SK-N-SH (cell line): Measurements from ENCODE around the gene ZC2HC1C. TPM values are rescaled to one million over a fixed set of nuclear protein-coding genes. Genes with fewer than 3 reads are reported as not detected.

Experiments used
- CTCF ChIA-PET: fragments of 300-600, 350-600 bp; formaldehyde crosslinking; extraction: SDS; loops from one replicate; lab custom pipeline; 2021; lab: Yijun Ruan, JAX
- POLR2A ChIA-PET: fragments of 350-600 bp; sonication (Branson Sonifier 250); formaldehyde crosslinking; extraction: SDS; loops from one replicate; lab custom pipeline; 2020; ENCODE audit warnings: antibody characterized with exemption, inconsistent platforms; lab: Yijun Ruan, JAX
- DNase-seq: peaks from one replicate; pipeline ENCODE4 v3.0.0; 2012
- H2AFZ ChIP-seq: fragments of 200-600 bp; sonication (generic); 2 replicates; pipeline ENCODE4 v1.8.1; 2016; ENCODE audit warnings: antibody characterized with exemption, mild to moderate bottlenecking, low read depth
- H3F3A ChIP-seq: fragments of 200-600 bp; sonication (generic); replicated peaks from 2 replicates; pipeline ENCODE3; 2016; ENCODE audit warnings: antibody characterized with exemption, mild to moderate bottlenecking; ENCODE audit not compliant: insufficient read depth
- H3K27ac ChIP-seq, 2 experiments: fragments of 200-500 bp in 1 of 2; fragments of 200-600 bp in 1 of 2; sonication (Bioruptor generic) in 1 of 2; sonication (generic), shearing (Covaris generic) in 1 of 2; 2 replicates each; pipeline versions ENCODE4 v1.5.1 to v1.6.1; 2014 to 2016; ENCODE audit warnings: low read depth in 2 of 2, inconsistent platforms in 1 of 2, low read length in 1 of 2, mild to moderate bottlenecking in 1 of 2, mixed read lengths in 1 of 2
- H3K27me3 ChIP-seq: fragments of 200-600 bp; sonication (generic), shearing (Covaris generic); 2 replicates; pipeline ENCODE4 v1.6.1; 2016; ENCODE audit warnings: mixed run types; ENCODE audit not compliant: insufficient read depth
- H3K36me3 ChIP-seq, 2 experiments: fragments of 200-500 bp in 1 of 2; fragments of 200-600 bp in 1 of 2; sonication (Bioruptor generic) in 1 of 2; sonication (generic) in 1 of 2; replicated peaks in 1 of 2; 2 replicates each; pipeline versions ENCODE3 to v1.5.1; 2014 to 2016; ENCODE audit warnings: low read length in 1 of 2, mild to moderate bottlenecking in 1 of 2; ENCODE audit not compliant: insufficient read depth in 2 of 2, control insufficient read depth in 1 of 2
- H3K4me1 ChIP-seq, 2 experiments: fragments of 200-500 bp in 1 of 2; fragments of 200-600 bp in 1 of 2; sonication (Bioruptor generic) in 1 of 2; sonication (generic), shearing (Covaris generic) in 1 of 2; 2 replicates each; pipeline versions ENCODE4 v1.5.1 to v1.6.1; 2014 to 2016; ENCODE audit warnings: low read depth in 1 of 2, low read length in 1 of 2, mixed run types in 1 of 2; ENCODE audit not compliant: insufficient read depth in 2 of 2, control insufficient read depth in 1 of 2
- H3K4me2 ChIP-seq: fragments of 200-600 bp; sonication (generic), shearing (Covaris generic); 2 replicates; pipeline ENCODE4 v1.6.1; 2017; ENCODE audit warnings: mixed run types
- H3K4me3 ChIP-seq, 2 experiments: fragments of 200-500 bp in 1 of 2; fragments of 200-600 bp in 1 of 2; sonication (Bioruptor generic) in 1 of 2; sonication (generic), shearing (Covaris generic) in 1 of 2; 2 replicates each; pipeline versions ENCODE4 v1.5.1 to v1.8.1; 2014 to 2016; ENCODE audit warnings: low read depth in 2 of 2, inconsistent platforms in 1 of 2, low read length in 1 of 2, mild to moderate bottlenecking in 1 of 2, mixed read lengths in 1 of 2, moderate library complexity in 1 of 2
- H3K79me2 ChIP-seq: fragments of 200-600 bp; sonication (generic); 2 replicates; pipeline ENCODE4 v1.8.1; 2017; ENCODE audit warnings: mild to moderate bottlenecking; ENCODE audit not compliant: insufficient read depth
- H3K9ac ChIP-seq: fragments of 200-600 bp; sonication (generic); 2 replicates; pipeline ENCODE4 v1.6.1; 2017; ENCODE audit warnings: mixed run types
- H3K9me2 ChIP-seq: fragments of 200-600 bp; sonication (generic); 2 replicates; pipeline ENCODE4 v1.6.1; 2017; ENCODE audit warnings: mixed run types
- H3K9me3 ChIP-seq: fragments of 200-600 bp; sonication (generic); 2 replicates; pipeline ENCODE4 v1.6.1; 2017; ENCODE audit warnings: mixed run types, mild to moderate bottlenecking, moderate library complexity
- H4K20me1 ChIP-seq: fragments of 200-600 bp; sonication (generic); 2 replicates; pipeline ENCODE4 v1.6.1; 2017; ENCODE audit warnings: mild to moderate bottlenecking, mixed run types; ENCODE audit not compliant: insufficient read depth
- CHD2 ChIP-seq: fragments of 150-350 bp; IDR thresholded peaks from 2 replicates; pipeline ENCODE4 v1.6.1; 2018; ENCODE audit warnings: low read length; ENCODE audit not compliant: partially characterized antibody
- EZH2phosphoT487 ChIP-seq: fragments of 200-600 bp; sonication (generic); IDR thresholded peaks from 2 replicates; pipeline ENCODE4 v1.6.1; 2017; ENCODE audit warnings: low read depth, mixed run types, mild to moderate bottlenecking, antibody characterized with exemption, moderate library complexity, borderline replicate concordance
- FOSL2 ChIP-seq: IDR thresholded peaks from 2 replicates; pipeline ENCODE4 v1.4.0; 2012; ENCODE audit warnings: low read depth, mild to moderate bottlenecking, moderate library complexity, borderline replicate concordance
- FOXJ3 ChIP-seq: sonication (generic); formaldehyde crosslinking; IDR thresholded peaks from 2 replicates; pipeline ENCODE4 v1.5.1; 2020; ENCODE audit warnings: mild to moderate bottlenecking, missing genetic modification reagents
- FOXM1 ChIP-seq: IDR thresholded peaks from 2 replicates; pipeline ENCODE4 v1.4.0; 2012; ENCODE audit warnings: low read depth, mild to moderate bottlenecking
- GATA2 ChIP-seq: sonication (generic); formaldehyde crosslinking; IDR thresholded peaks from 2 replicates; pipeline ENCODE4 v1.5.0; 2020; ENCODE audit warnings: mild to moderate bottlenecking, missing genetic modification reagents
- JUND ChIP-seq: IDR thresholded peaks from 2 replicates; pipeline ENCODE4 v1.4.0; 2012
- MEF2A ChIP-seq: IDR thresholded peaks from 2 replicates; pipeline ENCODE4 v1.4.0; 2012; ENCODE audit warnings: low read depth, borderline replicate concordance
- MXI1 ChIP-seq: IDR thresholded peaks from 2 replicates; pipeline ENCODE4 v1.6.1; 2012; ENCODE audit warnings: mild to moderate bottlenecking, low read depth, low read length, improper control_type of control experiment
- NFIC ChIP-seq: IDR thresholded peaks from 2 replicates; pipeline ENCODE4 v1.4.0; 2012; ENCODE audit warnings: borderline replicate concordance
- POLR2AphosphoS5 ChIP-seq: IDR thresholded peaks from 2 replicates; pipeline ENCODE4 v1.6.1; 2012; ENCODE audit warnings: low read depth, low read length
- RAD21 ChIP-seq: IDR thresholded peaks from 2 replicates; pipeline ENCODE4 v1.6.1; 2012; ENCODE audit warnings: mild to moderate bottlenecking, low read length
- RFX5 ChIP-seq: IDR thresholded peaks from 2 replicates; pipeline ENCODE4 v1.6.1; 2012; ENCODE audit warnings: mild to moderate bottlenecking, improper control_type of control experiment, low read length
- RXRA ChIP-seq: IDR thresholded peaks from 2 replicates; pipeline ENCODE4 v1.4.0; 2012; ENCODE audit warnings: low read depth, mild to moderate bottlenecking, borderline replicate concordance
- SIN3A ChIP-seq: IDR thresholded peaks from 2 replicates; pipeline ENCODE4 v1.6.1; 2012; ENCODE audit warnings: low read depth, mild to moderate bottlenecking, low read length, moderate library complexity, borderline replicate concordance
- SMC3 ChIP-seq: IDR thresholded peaks from 2 replicates; pipeline ENCODE4 v1.6.1; 2012; ENCODE audit warnings: low read depth, low read length, improper control_type of control experiment
- TAF1 ChIP-seq: IDR thresholded peaks from 2 replicates; pipeline ENCODE4 v1.6.1; 2012; ENCODE audit warnings: low read depth, mild to moderate bottlenecking, low read length, moderate library complexity, borderline replicate concordance
- TCF12 ChIP-seq: IDR thresholded peaks from 2 replicates; pipeline ENCODE4 v1.4.0; 2012
- TEAD4 ChIP-seq: IDR thresholded peaks from 2 replicates; pipeline ENCODE4 v1.4.0; 2012; ENCODE audit warnings: mild to moderate bottlenecking, borderline replicate concordance; ENCODE audit not compliant: insufficient read depth
- WGBS: methylation state at CpG from one replicate; pipeline ENCODE4 v1.1.6; 2017; ENCODE audit warnings: low lambda C conversion rate; 5-methylcytosine and 5-hydroxymethylcytosine counted together
- polyA plus RNA-seq, 3 experiments: library from polyadenylated mRNA; depleted of rRNA; stranded (reverse); fragments of >200 nt; gene quantifications; 2 replicates each; pipeline ENCODE4 v1.2.3, GENCODE V29; 2012
- TF ChIP-seq, protein P1 (sequence below): IDR thresholded peaks from 2 replicates; pipeline ENCODE4 v1.4.0; 2012; ENCODE audit warnings: low read depth, borderline replicate concordance
- TF ChIP-seq, protein P2 (sequence below): IDR thresholded peaks from 2 replicates; pipeline ENCODE4; 2012

Gene ZC2HC1C
- polyA plus RNA-seq, 1 of the 3 experiments (the other 2 are of a cell fraction) = 1.2 TPM

DNA sequence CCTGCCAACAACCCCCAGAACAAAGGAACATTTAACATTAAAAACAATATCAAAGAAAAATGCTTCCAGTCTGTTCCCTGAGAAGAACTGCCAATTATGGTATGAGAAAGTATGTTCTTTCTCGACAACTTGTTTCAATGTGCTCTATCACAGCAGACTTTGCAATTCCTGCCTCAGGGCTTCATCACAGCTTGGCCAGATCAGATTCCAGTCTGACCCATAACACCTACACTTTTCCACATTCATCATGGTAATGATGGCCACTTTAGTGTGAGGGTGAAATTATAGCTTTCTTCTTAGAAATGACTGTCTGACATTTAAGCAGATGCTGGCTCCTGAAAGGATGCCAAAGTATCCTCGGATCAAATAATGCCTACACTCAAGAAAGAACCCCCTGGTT is 40.4 kb downstream of the ZC2HC1C start:
- 76% methylated on average over 2 of the region's 2 CpGs for WGBS
- no peak overlapping the region for H3K9ac ChIP-seq
- no peaks in the 10 kb centered on the region for H3K9me3 ChIP-seq
- POLR2A ChIA-PET = no interaction called here
- no peaks in the 10 kb centered on the region for H3K79me2 ChIP-seq
- H4K20me1 ChIP-seq = no peaks in the 10 kb centered on the region
- H3K4me1 ChIP-seq = no peaks in the 10 kb centered on the region
- peaks cover 47 to 86% of the 10 kb centered on the region in 2 experiments for H3K36me3 ChIP-seq
- H3K4me2 ChIP-seq = no peak overlapping the region
- TF ChIP-seq TAF1 = no peak
- no peak for TF ChIP-seq MEF2A
- no peak for TF ChIP-seq SIN3A
- no peak for TF ChIP-seq SMC3
- no peaks in the 10 kb centered on the region for H3K9me2 ChIP-seq
- no peak overlapping the region for H3K27ac ChIP-seq
- H2AFZ ChIP-seq = no peak overlapping the region
- no peaks in the 10 kb centered on the region for H3F3A ChIP-seq
- H3K27me3 ChIP-seq = no peaks in the 10 kb centered on the region
- no peak overlapping the region for H3K4me3 ChIP-seq
- CTCF ChIA-PET = interaction anchor here (0.8 to 2.0 kb wide), 3 partner anchors 15 to 163 kb away, joined by 4 to 9 read pairs (median 4); no protein-coding TSS in a partner anchor
- DNase-seq = no peak

DNA sequence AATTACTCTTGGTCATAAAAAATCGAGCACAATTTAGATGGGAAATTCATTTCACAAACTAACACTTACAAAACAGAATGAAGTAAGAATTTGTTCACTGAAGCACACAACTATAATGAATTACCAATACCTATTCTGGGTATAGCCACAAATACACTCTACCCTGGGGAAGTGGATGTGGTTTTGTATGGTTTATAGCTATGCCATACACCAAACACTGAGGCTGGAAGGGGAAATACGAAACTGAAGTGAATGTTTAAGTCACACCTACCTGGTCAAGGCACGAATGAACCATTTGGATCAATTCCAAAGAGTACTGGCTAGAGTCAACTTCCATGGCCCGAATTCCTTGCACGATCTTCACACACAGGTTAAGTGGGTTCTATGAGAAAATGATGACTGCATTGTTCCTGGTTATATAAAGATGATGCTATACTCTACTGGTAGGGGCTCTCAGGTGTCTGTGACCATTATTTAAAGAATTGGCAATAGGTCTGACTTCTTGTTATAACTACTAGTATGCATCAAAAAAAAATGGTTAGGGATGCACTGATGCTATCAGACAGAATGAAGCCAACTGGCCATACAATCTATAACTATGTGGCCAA is 44.6 kb downstream of the ZC2HC1C start:
- no peaks in the 10 kb centered on the region for H3K4me1 ChIP-seq
- H3K36me3 ChIP-seq = peaks cover 67 to 86% of the 10 kb centered on the region in 2 experiments
- TF ChIP-seq GATA2 (CRISPR knock-in tag) (no peak), FOXM1 (no peak), SIN3A (no peak), FOSL2 (no peak), RXRA (no peak), POLR2AphosphoS5 (no peak), CHD2 (no peak), FOXJ3 (CRISPR knock-in tag) (no peak), MXI1 (no peak), TEAD4 (no peak), EZH2phosphoT487 (no peak), RAD21 (no peak), RFX5 (no peak), NFIC (no peak), TCF12 (no peak), SMC3 (no peak), JUND (no peak)
- TF ChIP-seq, protein P1, sequence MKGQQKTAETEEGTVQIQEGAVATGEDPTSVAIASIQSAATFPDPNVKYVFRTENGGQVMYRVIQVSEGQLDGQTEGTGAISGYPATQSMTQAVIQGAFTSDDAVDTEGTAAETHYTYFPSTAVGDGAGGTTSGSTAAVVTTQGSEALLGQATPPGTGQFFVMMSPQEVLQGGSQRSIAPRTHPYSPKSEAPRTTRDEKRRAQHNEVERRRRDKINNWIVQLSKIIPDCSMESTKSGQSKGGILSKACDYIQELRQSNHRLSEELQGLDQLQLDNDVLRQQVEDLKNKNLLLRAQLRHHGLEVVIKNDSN = no peak
- TF ChIP-seq, protein P2, sequence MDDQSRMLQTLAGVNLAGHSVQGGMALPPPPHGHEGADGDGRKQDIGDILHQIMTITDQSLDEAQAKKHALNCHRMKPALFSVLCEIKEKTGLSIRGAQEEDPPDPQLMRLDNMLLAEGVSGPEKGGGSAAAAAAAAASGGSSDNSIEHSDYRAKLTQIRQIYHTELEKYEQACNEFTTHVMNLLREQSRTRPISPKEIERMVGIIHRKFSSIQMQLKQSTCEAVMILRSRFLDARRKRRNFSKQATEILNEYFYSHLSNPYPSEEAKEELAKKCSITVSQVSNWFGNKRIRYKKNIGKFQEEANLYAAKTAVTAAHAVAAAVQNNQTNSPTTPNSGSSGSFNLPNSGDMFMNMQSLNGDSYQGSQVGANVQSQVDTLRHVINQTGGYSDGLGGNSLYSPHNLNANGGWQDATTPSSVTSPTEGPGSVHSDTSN = no peak
- TF ChIP-seq, all 33 proteins: peak for 0
- H3K9ac ChIP-seq = no peak overlapping the region
- WGBS = 93% methylated on average over 5 of the region's 5 CpGs
- H3K9me2 ChIP-seq = no peaks in the 10 kb centered on the region
- no peaks in the 10 kb centered on the region for H3K9me3 ChIP-seq
- H3K4me3 ChIP-seq = no peak overlapping the region
- H3F3A ChIP-seq = no peaks in the 10 kb centered on the region
- ChIA-PET POLR2A (no interaction called here), CTCF (interaction anchor here (1.4 kb wide), 1 partner anchor 26 kb away, joined by 3 read pairs; no protein-coding TSS in a partner anchor)
- no peak overlapping the region for H2AFZ ChIP-seq
- DNase-seq = no peak
- H3K79me2 ChIP-seq = no peaks in the 10 kb centered on the region
- H4K20me1 ChIP-seq = no peaks in the 10 kb centered on the region
- H3K4me2 ChIP-seq = no peak overlapping the region
- no peaks in the 10 kb centered on the region for H3K27me3 ChIP-seq
- no peak overlapping the region for H3K27ac ChIP-seq
